ENCODE measurements around the gene PI4KA. TPM values are rescaled to one million over a fixed set of nuclear protein-coding genes. Genes with fewer than 3 reads are reported as not detected.
"Not testable (repeated sequence)": the region's sequence is repeated elsewhere in the genome, so short reads cannot be mapped to it uniquely, and the experiment has no call there.

The PI4KA gene
- total RNA-seq, 1 donor from 2014 or later = 24.4 TPM

DNA sequence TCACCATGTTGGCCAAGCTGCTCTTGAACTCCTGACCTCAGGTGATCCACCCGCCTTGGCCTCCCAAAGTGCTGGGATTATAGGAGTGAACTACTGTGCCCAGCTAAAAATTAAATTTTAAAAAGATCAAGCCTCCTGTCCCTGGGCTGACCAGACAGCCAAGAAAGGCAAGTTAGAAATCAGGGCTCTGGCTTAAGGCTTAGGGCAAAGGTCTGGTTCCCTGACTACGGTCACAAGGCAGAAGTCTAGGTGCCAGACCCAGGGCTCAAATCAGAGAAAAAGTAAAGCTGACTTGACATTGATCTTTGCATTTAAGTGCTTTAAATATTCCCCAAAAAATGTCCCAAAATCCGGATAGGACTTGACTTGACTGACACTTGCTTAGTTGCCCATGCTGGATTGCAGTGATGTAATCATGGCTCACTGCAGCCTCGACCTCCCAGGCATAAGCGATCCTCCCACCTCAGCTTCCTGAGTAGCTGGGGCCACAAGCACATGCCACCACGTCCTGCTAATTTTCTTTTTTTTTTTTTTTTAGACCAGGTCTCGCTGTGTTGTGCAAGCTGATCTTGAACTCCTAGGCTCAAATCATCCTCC, 41.3 kb upstream of the PI4KA start:
- H3K27ac ChIP-seq = no peak overlapping the region

DNA sequence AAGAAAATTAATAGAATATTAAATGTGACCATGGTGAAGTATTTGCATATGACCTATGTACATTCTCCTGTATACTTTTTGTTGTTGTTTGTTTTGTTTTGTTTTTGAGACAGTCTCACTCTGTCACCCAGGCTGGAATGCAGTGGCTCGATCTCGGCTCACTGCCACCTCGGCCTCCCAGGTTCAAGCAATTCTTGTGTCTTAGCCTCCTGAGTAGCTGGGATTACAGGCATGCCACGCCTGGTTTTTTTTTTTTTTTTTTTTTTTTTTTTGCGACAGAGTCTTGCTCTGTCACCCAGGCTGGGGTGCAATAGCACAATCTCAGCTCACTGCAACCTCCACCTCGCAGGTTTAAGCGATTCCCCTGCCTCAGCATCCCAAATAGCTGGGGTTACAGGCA, 39.1 kb upstream of the PI4KA start:
- not testable (repeated sequence) for H4K20me1 ChIP-seq (ENCODE audit: low read depth); H3K4me3 ChIP-seq; H3K9me3 ChIP-seq (ENCODE audit: low read depth); DNase-seq (ENCODE audit: low spot score); H3K27ac Mint-ChIP-seq; H3K4me3 Mint-ChIP-seq; H3F3A ChIP-seq (ENCODE audit: low read depth); H3K36me3 ChIP-seq; H3K9ac ChIP-seq; H3K27ac ChIP-seq; H3K27me3 Mint-ChIP-seq (ENCODE audit: insufficient read depth, low read depth); H3K27me3 ChIP-seq; H3K4me2 ChIP-seq; H3K36me3 Mint-ChIP-seq; H3K9me3 Mint-ChIP-seq; H2AFZ ChIP-seq (replicated peaks); H3K79me2 ChIP-seq (ENCODE audit: low read depth); H3K4me1 Mint-ChIP-seq; H3K4me1 ChIP-seq

More for the DNA sequence above, 41.3 kb upstream of the PI4KA start:
- H3K4me3 ChIP-seq = no peak overlapping the region
- no peak for DNase-seq (ENCODE audit: low spot score)
- no peak overlapping the region for H3K9ac ChIP-seq
- H3K36me3 Mint-ChIP-seq = no peaks in the 10 kb centered on the region
- H2AFZ ChIP-seq (replicated peaks) = no peak overlapping the region
- H3K9me3 ChIP-seq (ENCODE audit: low read depth) = no peaks in the 10 kb centered on the region
- no peaks in the 10 kb centered on the region for H3K4me1 Mint-ChIP-seq
- no peaks in the 10 kb centered on the region for H3K36me3 ChIP-seq
- H3K79me2 ChIP-seq (ENCODE audit: low read depth) = no peaks in the 10 kb centered on the region
- no peaks in the 10 kb centered on the region for H3K27me3 ChIP-seq
- no peak overlapping the region for H3K4me3 Mint-ChIP-seq
- no peak overlapping the region for H3K4me2 ChIP-seq
- H4K20me1 ChIP-seq (ENCODE audit: low read depth) = no peaks in the 10 kb centered on the region
- TF ChIP-seq EZH2phosphoT487 (IDR thresholded peaks at IDR 0.05) (no peak), EZH2 (IDR thresholded peaks at IDR 0.05) (no peak)
- TF ChIP-seq, protein P1, sequence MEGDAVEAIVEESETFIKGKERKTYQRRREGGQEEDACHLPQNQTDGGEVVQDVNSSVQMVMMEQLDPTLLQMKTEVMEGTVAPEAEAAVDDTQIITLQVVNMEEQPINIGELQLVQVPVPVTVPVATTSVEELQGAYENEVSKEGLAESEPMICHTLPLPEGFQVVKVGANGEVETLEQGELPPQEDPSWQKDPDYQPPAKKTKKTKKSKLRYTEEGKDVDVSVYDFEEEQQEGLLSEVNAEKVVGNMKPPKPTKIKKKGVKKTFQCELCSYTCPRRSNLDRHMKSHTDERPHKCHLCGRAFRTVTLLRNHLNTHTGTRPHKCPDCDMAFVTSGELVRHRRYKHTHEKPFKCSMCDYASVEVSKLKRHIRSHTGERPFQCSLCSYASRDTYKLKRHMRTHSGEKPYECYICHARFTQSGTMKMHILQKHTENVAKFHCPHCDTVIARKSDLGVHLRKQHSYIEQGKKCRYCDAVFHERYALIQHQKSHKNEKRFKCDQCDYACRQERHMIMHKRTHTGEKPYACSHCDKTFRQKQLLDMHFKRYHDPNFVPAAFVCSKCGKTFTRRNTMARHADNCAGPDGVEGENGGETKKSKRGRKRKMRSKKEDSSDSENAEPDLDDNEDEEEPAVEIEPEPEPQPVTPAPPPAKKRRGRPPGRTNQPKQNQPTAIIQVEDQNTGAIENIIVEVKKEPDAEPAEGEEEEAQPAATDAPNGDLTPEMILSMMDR (IDR thresholded peaks at IDR 0.05) = no peak
- peaks cover 1% of the 10 kb centered on the region for H3K27me3 Mint-ChIP-seq (ENCODE audit: insufficient read depth, low read depth)
- no peak overlapping the region for H3K27ac Mint-ChIP-seq
- no peaks in the 10 kb centered on the region for H3F3A ChIP-seq (ENCODE audit: low read depth)
- H3K9me3 Mint-ChIP-seq = no peaks in the 10 kb centered on the region
- H3K4me1 ChIP-seq = no peaks in the 10 kb centered on the region

DNA sequence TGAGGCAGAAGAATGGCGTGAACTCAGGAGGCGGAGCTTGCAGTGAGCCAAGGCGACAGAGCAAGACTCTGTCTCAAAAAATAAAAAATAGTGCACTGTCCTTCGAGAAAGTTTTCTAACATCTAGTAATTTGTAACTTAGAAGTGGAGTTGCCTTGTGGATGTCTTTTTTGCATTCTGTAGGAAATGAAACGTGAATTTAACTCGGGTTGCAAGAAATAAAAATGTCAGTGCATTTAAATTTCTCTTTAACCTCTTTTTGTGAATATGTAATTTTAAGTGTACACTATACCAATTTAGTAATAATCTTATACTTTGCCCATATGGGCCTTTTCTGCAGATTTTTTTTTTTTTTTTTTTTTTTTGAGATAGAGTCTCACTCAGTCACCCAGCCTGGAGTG, 32.4 kb upstream of the PI4KA start:
- no peaks in the 10 kb centered on the region for H3K4me1 ChIP-seq
- H3K4me3 Mint-ChIP-seq = no peak overlapping the region
- no peaks in the 10 kb centered on the region for H4K20me1 ChIP-seq (ENCODE audit: low read depth)
- no peak overlapping the region for H3K4me2 ChIP-seq
- H3K9me3 ChIP-seq (ENCODE audit: low read depth) = no peaks in the 10 kb centered on the region
- H3K27me3 ChIP-seq = no peaks in the 10 kb centered on the region
- H3K4me1 Mint-ChIP-seq = no peaks in the 10 kb centered on the region
- no peak overlapping the region for H3K9ac ChIP-seq
- peaks cover 7% of the 10 kb centered on the region for H3K36me3 Mint-ChIP-seq
- H3K9me3 Mint-ChIP-seq = no peaks in the 10 kb centered on the region
- no peak for DNase-seq (ENCODE audit: low spot score)
- no peak overlapping the region for H3K27ac ChIP-seq
- no peak overlapping the region for H2AFZ ChIP-seq (replicated peaks)
- no peaks in the 10 kb centered on the region for H3K79me2 ChIP-seq (ENCODE audit: low read depth)
- H3F3A ChIP-seq (ENCODE audit: low read depth) = no peaks in the 10 kb centered on the region
- H3K27me3 Mint-ChIP-seq (ENCODE audit: insufficient read depth, low read depth) = peaks cover 6% of the 10 kb centered on the region
- no peak overlapping the region for H3K27ac Mint-ChIP-seq
- TF ChIP-seq EZH2 (IDR thresholded peaks at IDR 0.05) = no peak
- no peak for TF ChIP-seq EZH2phosphoT487 (IDR thresholded peaks at IDR 0.05)
- TF ChIP-seq, protein P1 (IDR thresholded peaks at IDR 0.05) = no peak
- H3K36me3 ChIP-seq = no peaks in the 10 kb centered on the region
- H3K4me3 ChIP-seq = no peak overlapping the region

DNA sequence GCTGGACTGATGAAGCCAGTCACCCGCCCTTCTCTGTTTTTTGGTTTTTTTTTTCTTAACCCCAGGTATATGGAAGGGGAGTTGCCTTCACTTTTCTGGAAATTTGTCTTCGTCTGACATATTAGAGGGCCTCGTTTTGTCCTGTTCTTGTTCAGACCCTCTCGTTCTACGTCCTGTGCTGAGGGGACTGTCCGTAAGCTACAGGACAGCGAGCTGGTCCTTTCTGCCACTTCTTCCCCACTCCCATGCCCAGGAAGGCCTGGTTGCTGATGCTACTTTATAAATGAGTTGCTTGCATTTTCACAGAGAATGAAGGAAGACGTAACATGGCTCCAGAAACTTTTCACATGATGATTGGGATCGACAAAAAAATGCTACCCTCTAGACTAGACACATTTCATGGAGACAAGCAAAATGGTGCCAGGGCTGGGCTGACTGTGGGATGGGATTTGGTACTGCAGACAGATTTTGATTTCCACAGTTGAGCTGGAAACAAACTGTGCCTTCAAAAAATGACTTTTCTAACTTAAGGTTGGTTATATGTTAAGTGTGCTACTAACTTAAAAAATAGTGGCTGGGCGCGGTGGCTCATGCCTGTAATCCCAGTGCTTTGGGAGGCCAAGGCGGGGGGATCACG, 31.4 kb upstream of the PI4KA start:
- Histone ChIP-seq H3K4me3 (no peak overlapping the region), H3F3A (ENCODE audit: low read depth) (no peaks in the 10 kb centered on the region), H4K20me1 (ENCODE audit: low read depth) (no peaks in the 10 kb centered on the region), H3K36me3 (no peaks in the 10 kb centered on the region), H3K4me2 (no peak overlapping the region), H3K79me2 (ENCODE audit: low read depth) (no peaks in the 10 kb centered on the region), H3K4me1 (no peaks in the 10 kb centered on the region), H3K9ac (peak overlapping the region; percentile 20), H3K9me3 (ENCODE audit: low read depth) (no peaks in the 10 kb centered on the region), H3K27ac (no peak overlapping the region), H2AFZ (replicated peaks) (no peak overlapping the region), H3K27me3 (no peaks in the 10 kb centered on the region)
- Mint-ChIP-seq H3K4me3 (no peak overlapping the region), H3K27me3 (ENCODE audit: insufficient read depth, low read depth) (peaks cover 6% of the 10 kb centered on the region), H3K4me1 (peaks cover 4% of the 10 kb centered on the region), H3K36me3 (peaks cover 7% of the 10 kb centered on the region), H3K27ac (no peak overlapping the region), H3K9me3 (no peaks in the 10 kb centered on the region)
- no peak for DNase-seq (ENCODE audit: low spot score)
- no peak for TF ChIP-seq EZH2phosphoT487 (IDR thresholded peaks at IDR 0.05)
- TF ChIP-seq EZH2 (IDR thresholded peaks at IDR 0.05) = no peak
- TF ChIP-seq, protein P1 (IDR thresholded peaks at IDR 0.05) = no peak

Measured in neural progenitor cell (in vitro differentiated cells).